K562 (cell line): ENCODE measurements around the gene GRIK5.

Source experiments
- SIN3A ChIP-seq, 2 experiments: fragments of 150-350 bp in 1 of 2; IDR thresholded peaks; 2 replicates each; pipeline ENCODE4 v1.6.1; 2011 to 2016; ENCODE audit warnings: borderline replicate concordance in 2 of 2, low read depth in 2 of 2, low read length in 2 of 2, mild to moderate bottlenecking in 2 of 2, moderate library complexity in 2 of 2; ENCODE audit not compliant: control insufficient read depth in 1 of 2
- SP1 ChIP-seq: sonication (generic); formaldehyde crosslinking; IDR thresholded peaks from 2 replicates; pipeline ENCODE4 v1.8.1; 2022; ENCODE audit warnings: mild to moderate bottlenecking, missing genetic modification reagents
- ZFP36 ChIP-seq: fragments of 150-350 bp; IDR thresholded peaks from 2 replicates; pipeline ENCODE4 v1.6.1; 2018; ENCODE audit warnings: low read length, low read depth; ENCODE audit not compliant: partially characterized antibody
- TF ChIP-seq, protein P1 (sequence below), 2 experiments: fragments of 450-650 bp; formaldehyde crosslinking in 1 of 2; IDR thresholded peaks; 2 replicates each; pipeline versions ENCODE4 v1.4.0 to v1.6.1; 2014 to 2020; ENCODE audit warnings: mild to moderate bottlenecking in 2 of 2, borderline replicate concordance in 1 of 2, low read depth in 1 of 2

DNA sequence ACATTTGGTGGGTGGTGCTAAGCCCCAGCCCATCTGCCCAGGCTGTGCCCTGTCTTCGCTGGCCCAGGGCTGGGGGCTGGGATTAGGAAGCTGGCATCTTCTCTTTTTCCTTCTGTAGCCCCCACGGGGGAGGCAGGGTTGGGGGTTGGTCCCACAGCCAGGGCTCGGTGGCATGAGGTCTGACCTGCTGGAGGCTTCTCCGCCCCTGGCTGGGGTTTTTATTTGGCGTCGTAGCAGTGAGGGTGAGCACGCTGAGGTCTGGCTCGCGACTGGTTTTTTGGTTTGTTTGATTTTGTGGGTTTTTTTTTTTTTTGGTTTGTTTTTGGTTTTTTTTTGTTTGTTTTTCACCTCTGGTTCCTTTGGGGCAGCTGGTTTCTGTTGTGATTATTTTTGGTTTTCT is 20.7 kb upstream of the GRIK5 start:
- TF ChIP-seq SP1 (CRISPR knock-in tag) (no peak), ZFP36 (no peak), SIN3A (IDR thresholded peaks at IDR 0.05; ENCODE audit: borderline replicate concordance in 2 of 2, control insufficient read depth in 1 of 2, low read depth in 2 of 2, low read length in 2 of 2) (no peak)
- TF ChIP-seq, protein P1, sequence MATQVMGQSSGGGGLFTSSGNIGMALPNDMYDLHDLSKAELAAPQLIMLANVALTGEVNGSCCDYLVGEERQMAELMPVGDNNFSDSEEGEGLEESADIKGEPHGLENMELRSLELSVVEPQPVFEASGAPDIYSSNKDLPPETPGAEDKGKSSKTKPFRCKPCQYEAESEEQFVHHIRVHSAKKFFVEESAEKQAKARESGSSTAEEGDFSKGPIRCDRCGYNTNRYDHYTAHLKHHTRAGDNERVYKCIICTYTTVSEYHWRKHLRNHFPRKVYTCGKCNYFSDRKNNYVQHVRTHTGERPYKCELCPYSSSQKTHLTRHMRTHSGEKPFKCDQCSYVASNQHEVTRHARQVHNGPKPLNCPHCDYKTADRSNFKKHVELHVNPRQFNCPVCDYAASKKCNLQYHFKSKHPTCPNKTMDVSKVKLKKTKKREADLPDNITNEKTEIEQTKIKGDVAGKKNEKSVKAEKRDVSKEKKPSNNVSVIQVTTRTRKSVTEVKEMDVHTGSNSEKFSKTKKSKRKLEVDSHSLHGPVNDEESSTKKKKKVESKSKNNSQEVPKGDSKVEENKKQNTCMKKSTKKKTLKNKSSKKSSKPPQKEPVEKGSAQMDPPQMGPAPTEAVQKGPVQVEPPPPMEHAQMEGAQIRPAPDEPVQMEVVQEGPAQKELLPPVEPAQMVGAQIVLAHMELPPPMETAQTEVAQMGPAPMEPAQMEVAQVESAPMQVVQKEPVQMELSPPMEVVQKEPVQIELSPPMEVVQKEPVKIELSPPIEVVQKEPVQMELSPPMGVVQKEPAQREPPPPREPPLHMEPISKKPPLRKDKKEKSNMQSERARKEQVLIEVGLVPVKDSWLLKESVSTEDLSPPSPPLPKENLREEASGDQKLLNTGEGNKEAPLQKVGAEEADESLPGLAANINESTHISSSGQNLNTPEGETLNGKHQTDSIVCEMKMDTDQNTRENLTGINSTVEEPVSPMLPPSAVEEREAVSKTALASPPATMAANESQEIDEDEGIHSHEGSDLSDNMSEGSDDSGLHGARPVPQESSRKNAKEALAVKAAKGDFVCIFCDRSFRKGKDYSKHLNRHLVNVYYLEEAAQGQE (IDR thresholded peaks at IDR 0.05; ENCODE audit: borderline replicate concordance): no peak
- TF ChIP-seq, protein P1 (CRISPR knock-in tag; IDR thresholded peaks at IDR 0.05; ENCODE audit: low read depth): no peak
